Measurements from ENCODE around the gene HIRA. TPM values are rescaled to one million over a fixed set of nuclear protein-coding genes. Genes with fewer than 3 reads are reported as not detected.

The HIRA gene
- total and polyA plus RNA-seq, 9 of the 15 experiments (the other 6 are each of a cell fraction or from before 2014, with no cell fraction given), result 0.96 to 132 (median 58.4) TPM

DNA sequence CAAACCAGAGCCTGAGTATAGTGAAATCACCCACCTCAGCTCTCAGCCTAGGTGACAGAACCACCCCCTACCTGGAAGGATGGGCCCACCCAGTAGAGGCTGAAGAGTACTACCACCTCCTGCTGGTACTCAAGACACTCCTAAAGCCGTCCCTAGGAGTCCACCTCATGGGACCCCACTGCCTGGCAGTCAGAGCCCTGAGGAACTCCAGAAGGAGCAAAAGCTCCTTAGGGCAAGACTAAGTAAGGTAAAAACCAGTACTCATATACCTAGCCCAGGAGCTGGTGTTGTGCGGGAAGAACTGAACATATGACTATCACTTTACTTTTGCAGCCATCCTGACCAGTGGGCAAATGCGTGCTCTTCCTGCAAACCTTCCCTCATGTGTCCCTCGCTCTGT, 36.3 kb downstream of the HIRA start (continued):
- TF ChIP-seq, protein P1, sequence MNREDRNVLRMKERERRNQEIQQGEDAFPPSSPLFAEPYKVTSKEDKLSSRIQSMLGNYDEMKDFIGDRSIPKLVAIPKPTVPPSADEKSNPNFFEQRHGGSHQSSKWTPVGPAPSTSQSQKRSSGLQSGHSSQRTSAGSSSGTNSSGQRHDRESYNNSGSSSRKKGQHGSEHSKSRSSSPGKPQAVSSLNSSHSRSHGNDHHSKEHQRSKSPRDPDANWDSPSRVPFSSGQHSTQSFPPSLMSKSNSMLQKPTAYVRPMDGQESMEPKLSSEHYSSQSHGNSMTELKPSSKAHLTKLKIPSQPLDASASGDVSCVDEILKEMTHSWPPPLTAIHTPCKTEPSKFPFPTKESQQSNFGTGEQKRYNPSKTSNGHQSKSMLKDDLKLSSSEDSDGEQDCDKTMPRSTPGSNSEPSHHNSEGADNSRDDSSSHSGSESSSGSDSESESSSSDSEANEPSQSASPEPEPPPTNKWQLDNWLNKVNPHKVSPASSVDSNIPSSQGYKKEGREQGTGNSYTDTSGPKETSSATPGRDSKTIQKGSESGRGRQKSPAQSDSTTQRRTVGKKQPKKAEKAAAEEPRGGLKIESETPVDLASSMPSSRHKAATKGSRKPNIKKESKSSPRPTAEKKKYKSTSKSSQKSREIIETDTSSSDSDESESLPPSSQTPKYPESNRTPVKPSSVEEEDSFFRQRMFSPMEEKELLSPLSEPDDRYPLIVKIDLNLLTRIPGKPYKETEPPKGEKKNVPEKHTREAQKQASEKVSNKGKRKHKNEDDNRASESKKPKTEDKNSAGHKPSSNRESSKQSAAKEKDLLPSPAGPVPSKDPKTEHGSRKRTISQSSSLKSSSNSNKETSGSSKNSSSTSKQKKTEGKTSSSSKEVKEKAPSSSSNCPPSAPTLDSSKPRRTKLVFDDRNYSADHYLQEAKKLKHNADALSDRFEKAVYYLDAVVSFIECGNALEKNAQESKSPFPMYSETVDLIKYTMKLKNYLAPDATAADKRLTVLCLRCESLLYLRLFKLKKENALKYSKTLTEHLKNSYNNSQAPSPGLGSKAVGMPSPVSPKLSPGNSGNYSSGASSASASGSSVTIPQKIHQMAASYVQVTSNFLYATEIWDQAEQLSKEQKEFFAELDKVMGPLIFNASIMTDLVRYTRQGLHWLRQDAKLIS (CRISPR knock-in tag; IDR thresholded peaks at IDR 0.05), result no peak
- no peak for TF ChIP-seq DMBX1 (CRISPR knock-in tag; IDR thresholded peaks at IDR 0.05; ENCODE audit: borderline replicate concordance)

DNA sequence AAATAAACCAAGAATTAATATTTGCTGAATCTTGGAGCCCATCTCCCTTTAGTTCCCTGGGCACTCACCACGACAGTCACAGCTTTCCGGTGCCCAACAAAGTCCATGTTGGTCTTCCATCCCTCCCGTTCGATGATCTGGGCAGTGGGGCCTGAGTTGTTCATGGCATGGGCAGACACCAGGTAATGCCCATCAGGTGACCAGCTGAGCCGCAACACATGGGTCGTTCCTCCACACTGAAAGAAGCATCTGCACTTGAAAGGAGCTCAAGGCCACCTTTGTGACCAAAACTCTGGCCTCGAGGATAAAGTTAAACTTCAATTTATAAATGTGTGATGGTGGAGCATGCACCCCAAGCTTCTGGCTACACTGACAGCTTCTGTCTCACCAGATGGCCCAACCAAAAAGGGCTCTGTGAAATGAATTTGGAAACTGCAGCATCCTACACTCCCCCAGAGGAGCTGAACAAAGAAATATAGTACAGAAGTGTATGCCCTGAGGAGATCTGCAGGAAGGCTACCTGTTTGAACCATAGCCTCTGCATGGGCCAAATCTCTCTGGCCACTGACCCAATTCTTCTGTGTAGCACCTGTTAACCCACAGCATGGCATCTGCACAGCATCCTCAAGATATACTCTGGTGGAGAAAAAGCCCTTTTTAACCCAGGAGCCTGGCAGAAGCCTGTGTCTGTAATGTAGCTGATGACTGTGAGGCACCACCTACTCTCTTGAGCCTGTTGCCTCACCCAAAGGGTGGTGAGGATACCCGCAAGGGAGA, 37.1 kb downstream of the HIRA start:
- intact Hi-C loops (cut with micrococcal nuclease), result loop anchor here (5.0 to 10.0 kb wide), 2 partner anchors 83 to 230 kb away; partner anchors contain the start of genes CDC45 and UFD1
- no TSS peak for BruUV-seq (replicated peaks)
- no peak for TF ChIP-seq GABPB1 (CRISPR knock-in tag; IDR thresholded peaks at IDR 0.05)
- TF ChIP-seq, protein P2, sequence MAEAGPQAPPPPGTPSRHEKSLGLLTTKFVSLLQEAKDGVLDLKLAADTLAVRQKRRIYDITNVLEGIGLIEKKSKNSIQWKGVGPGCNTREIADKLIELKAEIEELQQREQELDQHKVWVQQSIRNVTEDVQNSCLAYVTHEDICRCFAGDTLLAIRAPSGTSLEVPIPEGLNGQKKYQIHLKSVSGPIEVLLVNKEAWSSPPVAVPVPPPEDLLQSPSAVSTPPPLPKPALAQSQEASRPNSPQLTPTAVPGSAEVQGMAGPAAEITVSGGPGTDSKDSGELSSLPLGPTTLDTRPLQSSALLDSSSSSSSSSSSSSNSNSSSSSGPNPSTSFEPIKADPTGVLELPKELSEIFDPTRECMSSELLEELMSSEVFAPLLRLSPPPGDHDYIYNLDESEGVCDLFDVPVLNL (CRISPR knock-in tag; IDR thresholded peaks at IDR 0.05; ENCODE audit: low read depth), result peak; percentile 37; the same call in 1 of the 2 replicates
- TF ChIP-seq, protein P3, sequence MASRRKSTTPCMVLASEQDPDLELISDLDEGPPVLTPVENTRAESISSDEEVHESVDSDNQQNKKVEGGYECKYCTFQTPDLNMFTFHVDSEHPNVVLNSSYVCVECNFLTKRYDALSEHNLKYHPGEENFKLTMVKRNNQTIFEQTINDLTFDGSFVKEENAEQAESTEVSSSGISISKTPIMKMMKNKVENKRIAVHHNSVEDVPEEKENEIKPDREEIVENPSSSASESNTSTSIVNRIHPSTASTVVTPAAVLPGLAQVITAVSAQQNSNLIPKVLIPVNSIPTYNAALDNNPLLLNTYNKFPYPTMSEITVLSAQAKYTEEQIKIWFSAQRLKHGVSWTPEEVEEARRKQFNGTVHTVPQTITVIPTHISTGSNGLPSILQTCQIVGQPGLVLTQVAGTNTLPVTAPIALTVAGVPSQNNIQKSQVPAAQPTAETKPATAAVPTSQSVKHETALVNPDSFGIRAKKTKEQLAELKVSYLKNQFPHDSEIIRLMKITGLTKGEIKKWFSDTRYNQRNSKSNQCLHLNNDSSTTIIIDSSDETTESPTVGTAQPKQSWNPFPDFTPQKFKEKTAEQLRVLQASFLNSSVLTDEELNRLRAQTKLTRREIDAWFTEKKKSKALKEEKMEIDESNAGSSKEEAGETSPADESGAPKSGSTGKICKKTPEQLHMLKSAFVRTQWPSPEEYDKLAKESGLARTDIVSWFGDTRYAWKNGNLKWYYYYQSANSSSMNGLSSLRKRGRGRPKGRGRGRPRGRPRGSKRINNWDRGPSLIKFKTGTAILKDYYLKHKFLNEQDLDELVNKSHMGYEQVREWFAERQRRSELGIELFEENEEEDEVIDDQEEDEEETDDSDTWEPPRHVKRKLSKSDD (conservative IDR thresholded peaks at IDR 0.05; ENCODE audit: low read length), result no peak
- no peak for TF ChIP-seq BCOR (IDR thresholded peaks at IDR 0.05)
- TF ChIP-seq, protein P4, sequence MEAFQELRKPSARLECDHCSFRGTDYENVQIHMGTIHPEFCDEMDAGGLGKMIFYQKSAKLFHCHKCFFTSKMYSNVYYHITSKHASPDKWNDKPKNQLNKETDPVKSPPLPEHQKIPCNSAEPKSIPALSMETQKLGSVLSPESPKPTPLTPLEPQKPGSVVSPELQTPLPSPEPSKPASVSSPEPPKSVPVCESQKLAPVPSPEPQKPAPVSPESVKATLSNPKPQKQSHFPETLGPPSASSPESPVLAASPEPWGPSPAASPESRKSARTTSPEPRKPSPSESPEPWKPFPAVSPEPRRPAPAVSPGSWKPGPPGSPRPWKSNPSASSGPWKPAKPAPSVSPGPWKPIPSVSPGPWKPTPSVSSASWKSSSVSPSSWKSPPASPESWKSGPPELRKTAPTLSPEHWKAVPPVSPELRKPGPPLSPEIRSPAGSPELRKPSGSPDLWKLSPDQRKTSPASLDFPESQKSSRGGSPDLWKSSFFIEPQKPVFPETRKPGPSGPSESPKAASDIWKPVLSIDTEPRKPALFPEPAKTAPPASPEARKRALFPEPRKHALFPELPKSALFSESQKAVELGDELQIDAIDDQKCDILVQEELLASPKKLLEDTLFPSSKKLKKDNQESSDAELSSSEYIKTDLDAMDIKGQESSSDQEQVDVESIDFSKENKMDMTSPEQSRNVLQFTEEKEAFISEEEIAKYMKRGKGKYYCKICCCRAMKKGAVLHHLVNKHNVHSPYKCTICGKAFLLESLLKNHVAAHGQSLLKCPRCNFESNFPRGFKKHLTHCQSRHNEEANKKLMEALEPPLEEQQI (IDR thresholded peaks at IDR 0.05), result no peak
- TF ChIP-seq NUFIP1 (IDR thresholded peaks at IDR 0.05; ENCODE audit: partially characterized antibody), result no peak
- no peak for TF ChIP-seq TAF7 (tag; IDR thresholded peaks at IDR 0.05)

More for the DNA sequence above, 37.1 kb downstream of the HIRA start:
- in situ Hi-C loops (cut with MboI), result no loop called here
- peaks cover 11% of the 10 kb centered on the region for H3K9me1 ChIP-seq (ENCODE audit: control insufficient read depth, insufficient read depth, low read length)
- no peak overlapping the region for H3K4me3 ChIP-seq
- no peak overlapping the region for H3K4me2 ChIP-seq (ENCODE audit: insufficient read depth, low read length)
- H3K79me2 ChIP-seq (ENCODE audit: control insufficient read depth, insufficient read depth, low read length), result peaks cover 15% of the 10 kb centered on the region; the same call in 2 of the 3 replicates
- H3K4me1 ChIP-seq (replicated peaks in 1 of 2; ENCODE audit: control insufficient read depth in 2 of 2, insufficient read depth in 2 of 2, low read length in 2 of 2), result peaks cover 31 to 32% of the 10 kb centered on the region in 2 experiments
- ChIA-PET CTCF (ENCODE audit: low intra/inter-chr PET ratio) (no interaction called here), POLR2A (interaction anchor here (0.6 to 15.8 kb wide), 13 partner anchors 14 to 401 kb away, joined by 3 to 245 read pairs (median 4); partner anchors contain the start of genes CDC45, HIRA and MRPL40)
- 0 out of 2 replicates have a peak, but pooled peaks cover 5% of the 10 kb centered on the region for H4K20me1 ChIP-seq (replicated peaks; ENCODE audit: control insufficient read depth, insufficient read depth, low read length)
- no peak overlapping the region for H3K9ac ChIP-seq (ENCODE audit: insufficient read depth in 1 of 2, low read depth in 2 of 2, low read length in 2 of 2)
- DNase-seq (ENCODE audit: extremely low read depth in 1 of 4, low spot score in 3 of 4) (no peak), FAIRE-seq (no peak), ATAC-seq (no peak)
- H3K27ac ChIP-seq (ENCODE audit: extremely low read depth, low read depth, low read length), result no peak overlapping the region; the same call in 2 of the 3 replicates
- peaks cover 93% of the 10 kb centered on the region for H3K36me3 ChIP-seq (ENCODE audit: control insufficient read depth, insufficient read depth, low read length)
- no peaks in the 10 kb centered on the region for H3K9me3 ChIP-seq (replicated peaks; ENCODE audit: control insufficient read depth, insufficient read depth, low read depth, low read length)
- H3K27me3 ChIP-seq (ENCODE audit: control insufficient read depth in 2 of 2, insufficient read depth in 2 of 2, low read length in 2 of 2), result no peaks in the 10 kb centered on the region
- H2AFZ ChIP-seq (ENCODE audit: low read depth, low read length), result no peak overlapping the region
- 95% methylated on average over 8 of the region's 8 CpGs for WGBS (ENCODE audit: insufficient coverage, low coverage, missing lambda C conversion rate)
